GM18868 (cell line): ENCODE data around the gene PLEK2.
"Not testable (repeated sequence)": the region's sequence is repeated elsewhere in the genome, so short reads cannot be mapped to it uniquely, and the experiment has no call there.

ENCODE experiments used
- ATAC-seq: cut with Tn5 transposase; IDR thresholded peaks from one replicate; pipeline ENCODE4 v1.9.1; 2021; ENCODE audit warnings: mild to moderate bottlenecking, moderate library complexity; ENCODE audit not compliant: unreplicated experiment

PLEK2 gene

GRCh38 chr14:67429510-67430205, 17.7 kb upstream of the PLEK2 start:
- ATAC-seq = no peak

GRCh38 chr14:67428501-67429031, 16.6 kb upstream of the PLEK2 start:
- no peak for ATAC-seq

GRCh38 chr14:67426983-67427606, 15.1 kb upstream of the PLEK2 start:
- ATAC-seq = peak; percentile 51

- ATAC-seq = no peak
Measured at GRCh38 chr14:67426161-67426560, 14.2 kb upstream of the PLEK2 start.

- ATAC-seq = no peak
Measured at GRCh38 chr14:67425608-67426007, 13.6 kb upstream of the PLEK2 start.

GRCh38 chr14:67424539-67424938, 12.6 kb upstream of the PLEK2 start:
- no peak for ATAC-seq

- no peak for ATAC-seq
Measured at GRCh38 chr14:67423424-67423823, 11.5 kb upstream of the PLEK2 start.

GRCh38 chr14:67421356-67422224, 9.6 kb upstream of the PLEK2 start:
- no peak for ATAC-seq

GRCh38 chr14:67420102-67420739, 8.3 kb upstream of the PLEK2 start:
- no peak for ATAC-seq

GRCh38 chr14:67418401-67419191, 6.6 kb upstream of the PLEK2 start:
- no peak for ATAC-seq

- no peak for ATAC-seq
Measured at GRCh38 chr14:67417633-67418032, 5.7 kb upstream of the PLEK2 start.

- no peak for ATAC-seq
Measured at GRCh38 chr14:67416810-67417209, 4.8 kb upstream of the PLEK2 start.

- no peak for ATAC-seq
Measured at GRCh38 chr14:67416085-67416484, 4.1 kb upstream of the PLEK2 start.

GRCh38 chr14:67415610-67416009, 3.6 kb upstream of the PLEK2 start:
- not testable (repeated sequence) for ATAC-seq

- no peak for ATAC-seq
Measured at GRCh38 chr14:67413806-67414769, 2.1 kb upstream of the PLEK2 start.

- no peak for ATAC-seq
Measured at GRCh38 chr14:67411370-67411769, 595 bp downstream of the PLEK2 start.

- no peak for ATAC-seq
Measured at GRCh38 chr14:67410313-67410712, 1.7 kb downstream of the PLEK2 start.

GRCh38 chr14:67409461-67409860, 2.5 kb downstream of the PLEK2 start:
- ATAC-seq = no peak
